AG10803 (cell line): Measurements from ENCODE around the gene PTPRM.

Source experiments
- DNase-seq: peaks from one replicate; pipeline ENCODE4 v3.0.0; 2010; ENCODE audit warnings: low read depth
- H3K4me3 ChIP-seq: 2 replicates; pipeline ENCODE4 v1.5.1; 2011; ENCODE audit warnings: mild to moderate bottlenecking, low read length, control low read depth
- TF ChIP-seq, protein P1 (sequence below): conservative IDR thresholded peaks from 2 replicates; pipeline ENCODE4 v1.5.1; 2011; ENCODE audit warnings: mild to moderate bottlenecking, low read length, control low read depth, inconsistent platforms

The PTPRM gene

DNA sequence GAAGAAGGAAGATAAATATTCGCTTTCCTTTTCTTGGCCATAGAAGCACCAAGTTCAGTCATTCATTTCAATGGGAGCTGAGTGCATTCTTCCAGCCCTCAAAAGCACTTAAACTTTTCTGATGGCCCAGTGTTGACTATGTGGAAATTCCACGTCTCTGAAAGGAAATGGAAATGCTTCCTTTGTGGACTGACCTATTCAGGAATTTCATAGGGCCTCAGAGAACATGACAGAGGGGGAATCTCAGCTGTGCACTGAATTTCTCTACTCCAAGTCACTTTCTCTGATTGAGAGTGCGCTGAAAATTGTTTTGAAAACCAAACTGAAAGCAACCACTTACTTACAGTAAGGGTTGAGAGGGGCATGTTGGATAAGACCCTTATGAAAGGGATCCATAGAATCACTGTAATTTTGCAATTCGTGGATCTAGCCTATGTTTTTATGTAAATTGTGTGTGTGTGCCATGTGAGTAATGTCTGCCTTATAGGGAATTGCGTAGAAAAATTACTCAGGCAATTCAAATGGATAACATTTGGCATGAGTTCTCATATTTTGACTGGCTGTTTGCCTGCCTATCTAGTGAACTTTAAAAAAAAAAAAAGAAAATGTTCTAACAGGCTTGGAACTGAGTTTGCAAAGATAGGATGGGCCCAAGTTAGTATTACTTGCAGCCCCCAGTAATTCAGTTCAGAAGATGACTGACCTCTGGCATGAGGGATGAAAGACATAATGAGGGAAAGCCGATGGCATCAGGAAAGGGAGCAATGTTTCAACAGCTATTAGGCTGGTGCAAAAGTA is 437.0 kb downstream of the PTPRM start:
- no peak overlapping the region for H3K4me3 ChIP-seq
- TF ChIP-seq, protein P1, sequence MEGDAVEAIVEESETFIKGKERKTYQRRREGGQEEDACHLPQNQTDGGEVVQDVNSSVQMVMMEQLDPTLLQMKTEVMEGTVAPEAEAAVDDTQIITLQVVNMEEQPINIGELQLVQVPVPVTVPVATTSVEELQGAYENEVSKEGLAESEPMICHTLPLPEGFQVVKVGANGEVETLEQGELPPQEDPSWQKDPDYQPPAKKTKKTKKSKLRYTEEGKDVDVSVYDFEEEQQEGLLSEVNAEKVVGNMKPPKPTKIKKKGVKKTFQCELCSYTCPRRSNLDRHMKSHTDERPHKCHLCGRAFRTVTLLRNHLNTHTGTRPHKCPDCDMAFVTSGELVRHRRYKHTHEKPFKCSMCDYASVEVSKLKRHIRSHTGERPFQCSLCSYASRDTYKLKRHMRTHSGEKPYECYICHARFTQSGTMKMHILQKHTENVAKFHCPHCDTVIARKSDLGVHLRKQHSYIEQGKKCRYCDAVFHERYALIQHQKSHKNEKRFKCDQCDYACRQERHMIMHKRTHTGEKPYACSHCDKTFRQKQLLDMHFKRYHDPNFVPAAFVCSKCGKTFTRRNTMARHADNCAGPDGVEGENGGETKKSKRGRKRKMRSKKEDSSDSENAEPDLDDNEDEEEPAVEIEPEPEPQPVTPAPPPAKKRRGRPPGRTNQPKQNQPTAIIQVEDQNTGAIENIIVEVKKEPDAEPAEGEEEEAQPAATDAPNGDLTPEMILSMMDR: no peak
- no peak for DNase-seq

DNA sequence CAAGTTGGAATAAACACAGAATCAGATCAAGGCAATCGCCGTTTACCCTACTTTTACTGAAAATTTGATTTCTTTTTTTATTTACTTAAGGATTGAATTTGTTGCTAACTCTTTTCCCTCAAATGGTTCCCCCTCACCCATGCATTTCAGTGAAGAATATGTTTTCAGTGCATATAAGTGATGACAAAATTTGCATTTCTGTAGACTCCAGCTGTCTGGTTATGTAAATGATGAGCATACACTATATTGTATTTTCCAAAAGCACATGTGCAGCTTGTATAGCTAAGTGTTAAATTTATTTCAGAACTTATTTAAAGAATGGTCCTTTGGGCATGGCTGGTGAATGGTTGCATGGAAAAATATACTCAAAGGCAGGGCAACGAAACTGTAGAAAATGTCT is 437.7 kb downstream of the PTPRM start:
- no peak overlapping the region for H3K4me3 ChIP-seq
- TF ChIP-seq, protein P1: no peak
- DNase-seq: no peak

DNA sequence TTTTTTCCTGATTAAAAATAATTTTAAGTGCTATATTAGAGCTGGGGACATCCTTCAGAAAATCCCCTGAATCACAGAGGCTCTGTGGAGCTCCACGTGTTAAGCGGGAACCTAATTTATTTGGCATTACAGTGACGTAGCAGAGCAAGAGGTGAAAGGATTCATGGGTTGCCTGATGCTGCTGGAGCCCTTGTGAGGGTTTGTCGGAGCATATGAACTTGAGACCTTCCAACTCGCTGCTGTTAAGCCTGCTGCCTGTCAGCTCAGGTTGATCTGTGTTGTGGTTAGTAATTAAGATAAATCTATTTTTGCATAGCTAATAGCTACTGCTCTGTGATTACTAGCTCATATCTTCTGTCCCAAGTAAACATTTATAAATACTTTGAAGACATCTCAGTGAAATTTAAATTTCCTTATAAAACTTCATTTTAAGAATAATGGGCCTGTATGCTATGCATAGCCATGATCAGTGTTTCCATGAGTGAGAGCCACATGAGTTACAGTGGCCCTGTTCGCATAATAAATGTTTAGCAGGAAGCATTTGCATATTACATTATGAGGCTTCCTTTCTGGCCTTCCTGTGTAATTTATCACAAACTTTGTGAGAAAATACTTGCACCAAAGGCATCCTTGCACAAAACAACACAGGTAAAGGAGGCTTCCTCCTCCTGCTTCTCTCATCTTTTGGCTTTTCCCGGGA is 438.9 kb downstream of the PTPRM start:
- no peak overlapping the region for H3K4me3 ChIP-seq
- TF ChIP-seq, protein P1: no peak
- no peak for DNase-seq

DNA sequence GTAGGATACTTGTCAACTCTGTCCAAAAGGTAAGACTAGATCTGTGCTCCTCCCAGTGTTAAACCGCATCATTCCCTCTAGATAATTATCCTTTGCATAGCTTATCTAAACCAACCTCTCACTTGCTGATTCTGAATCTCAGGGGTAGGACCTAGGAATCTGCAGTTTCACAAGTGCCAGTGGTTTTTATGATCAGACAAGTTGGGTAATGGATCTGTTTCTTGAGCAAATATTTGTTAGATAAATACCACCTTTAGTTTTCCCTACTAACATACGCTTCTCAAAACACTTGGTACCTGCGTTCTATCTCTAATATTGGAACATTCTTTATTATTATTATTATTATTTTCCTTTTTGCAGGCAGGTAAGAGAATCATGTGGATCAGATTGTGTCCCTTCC is 439.9 kb downstream of the PTPRM start:
- TF ChIP-seq, protein P1: no peak
- no peak for DNase-seq
- H3K4me3 ChIP-seq: no peak overlapping the region

DNA sequence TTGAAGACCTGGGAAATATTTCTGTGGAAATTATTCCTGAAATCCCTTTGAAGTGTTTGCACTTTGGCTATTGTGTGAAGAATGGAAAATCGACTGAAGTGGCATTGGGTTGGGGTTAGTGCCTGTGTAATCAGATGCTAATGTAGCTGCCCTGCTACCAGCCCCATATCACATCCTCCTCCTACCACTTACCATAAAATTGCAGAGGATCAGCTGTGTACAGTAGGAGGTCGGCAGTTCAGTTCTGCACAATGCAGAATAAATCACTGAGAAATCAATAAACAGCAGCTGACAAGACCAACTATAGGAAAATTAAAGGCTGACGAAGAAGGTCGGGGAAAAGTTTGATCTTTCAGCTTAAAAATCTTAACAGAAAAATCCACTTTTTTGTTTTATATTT is 440.9 kb downstream of the PTPRM start:
- TF ChIP-seq, protein P1: no peak
- H3K4me3 ChIP-seq: no peak overlapping the region
- no peak for DNase-seq

DNA sequence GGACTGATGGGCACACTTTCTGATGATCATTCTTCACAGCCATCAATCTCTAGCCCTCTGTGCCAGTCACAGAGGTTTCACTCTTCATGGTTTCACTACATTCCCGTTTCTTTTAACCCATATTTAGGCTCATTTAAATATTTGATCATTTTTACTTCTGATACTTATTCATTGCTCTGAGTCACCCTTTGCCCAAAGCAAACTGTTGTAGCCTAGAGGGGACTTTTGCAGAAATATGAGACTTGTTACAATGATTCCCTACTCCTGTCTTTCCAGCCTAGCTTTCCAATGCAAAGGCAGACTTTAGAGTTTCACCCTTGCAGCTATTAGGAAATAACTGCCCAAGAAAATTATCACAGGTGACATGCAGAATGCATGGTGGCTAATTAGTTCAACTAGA is 444.2 kb downstream of the PTPRM start:
- no peak overlapping the region for H3K4me3 ChIP-seq
- TF ChIP-seq, protein P1: no peak
- no peak for DNase-seq

DNA sequence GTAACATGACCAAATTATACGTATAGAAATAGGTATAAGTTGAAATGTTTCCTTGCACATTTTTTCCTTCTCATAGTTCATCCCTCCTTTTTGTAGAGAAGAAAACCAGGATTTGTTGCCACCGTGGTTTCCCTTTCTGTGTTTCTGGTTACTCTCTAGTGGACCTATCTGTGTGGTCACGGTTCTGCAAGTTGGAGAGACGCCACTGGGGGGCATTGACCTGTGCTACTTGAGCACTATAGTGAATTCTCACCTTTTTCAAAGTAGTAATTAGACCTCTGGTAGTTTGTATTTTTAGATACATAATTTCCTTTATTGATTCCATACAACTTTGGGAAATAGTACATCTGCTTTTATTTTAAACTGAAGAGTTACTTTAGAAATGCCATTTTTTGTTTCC is 444.8 kb downstream of the PTPRM start:
- H3K4me3 ChIP-seq: no peak overlapping the region
- DNase-seq: no peak
- TF ChIP-seq, protein P1: no peak
